NT2/D1 (cell line): ENCODE results near the gene NKD1.

Experiments
- DNase-seq: peaks from one replicate; pipeline ENCODE4 v3.0.0-alpha.2; 2011; ENCODE audit warnings: low read depth, low spot score
- H3K27me3 ChIP-seq: 2 replicates; pipeline ENCODE4 v1.6.0; 2011; ENCODE audit warnings: mild to moderate bottlenecking; ENCODE audit not compliant: insufficient read length, insufficient read depth
- H3K36me3 ChIP-seq: 2 replicates; pipeline ENCODE4 v1.6.1; 2011; ENCODE audit warnings: mild to moderate bottlenecking, low read length, mixed read lengths; ENCODE audit not compliant: insufficient read depth, insufficient read length
- H3K4me1 ChIP-seq: 2 replicates; pipeline ENCODE4 v1.5.1; 2011; ENCODE audit not compliant: insufficient read depth, insufficient read length
- H3K4me3 ChIP-seq: 2 replicates; pipeline ENCODE4 v1.5.1; 2011; ENCODE audit warnings: low read depth; ENCODE audit not compliant: insufficient read length
- H3K9ac ChIP-seq: 2 replicates; pipeline ENCODE4 v1.6.0; 2011; ENCODE audit warnings: low read depth; ENCODE audit not compliant: insufficient read length
- H3K9me3 ChIP-seq: 2 replicates; pipeline ENCODE4 v1.5.1; 2011; ENCODE audit warnings: mild to moderate bottlenecking, low read length; ENCODE audit not compliant: insufficient read depth
- SUZ12 ChIP-seq: IDR thresholded peaks from 2 replicates; pipeline ENCODE4 v1.6.1; 2011; ENCODE audit not compliant: insufficient read length, insufficient read depth; ENCODE audit errors: extremely low read depth
- YY1 ChIP-seq: IDR thresholded peaks from 2 replicates; pipeline ENCODE4 v1.6.1; 2011; ENCODE audit not compliant: insufficient read length, insufficient read depth
- ZNF274 ChIP-seq: IDR thresholded peaks from 2 replicates; pipeline ENCODE4 v1.6.1; 2011; ENCODE audit warnings: mild to moderate bottlenecking, low read depth, low read length

The NKD1 gene

GRCh38 chr16:50599494-50599893 lies 51.3 kb downstream of the NKD1 start:
- TF ChIP-seq YY1 (no peak), SUZ12 (no peak), ZNF274 (no peak)
- peaks cover 51% of the 10 kb centered on the region for H3K36me3 ChIP-seq
- peaks cover 21% of the 10 kb centered on the region for H3K4me1 ChIP-seq
- H3K9me3 ChIP-seq, result no peaks in the 10 kb centered on the region
- no peak for DNase-seq
- H3K4me3 ChIP-seq, result no peak overlapping the region
- H3K27me3 ChIP-seq, result no peaks in the 10 kb centered on the region
- no peak overlapping the region for H3K9ac ChIP-seq

GRCh38 chr16:50600582-50601283 lies 52.5 kb downstream of the NKD1 start:
- Histone ChIP-seq H3K4me3 (no peak overlapping the region), H3K4me1 (peaks cover 21% of the 10 kb centered on the region), H3K9ac (no peak overlapping the region), H3K9me3 (no peaks in the 10 kb centered on the region), H3K27me3 (no peaks in the 10 kb centered on the region), H3K36me3 (peaks cover 42% of the 10 kb centered on the region)
- DNase-seq, result no peak
- no peak for TF ChIP-seq SUZ12
- no peak for TF ChIP-seq ZNF274
- TF ChIP-seq YY1, result no peak

GRCh38 chr16:50601341-50601740 lies 53.1 kb downstream of the NKD1 start:
- no peak for DNase-seq
- TF ChIP-seq ZNF274 (no peak), SUZ12 (no peak), YY1 (no peak)
- peaks cover 41% of the 10 kb centered on the region for H3K36me3 ChIP-seq
- H3K9me3 ChIP-seq, result no peaks in the 10 kb centered on the region
- H3K4me3 ChIP-seq, result no peak overlapping the region
- H3K27me3 ChIP-seq, result no peaks in the 10 kb centered on the region
- peaks cover 21% of the 10 kb centered on the region for H3K4me1 ChIP-seq
- H3K9ac ChIP-seq, result no peak overlapping the region

GRCh38 chr16:50602126-50602525 lies 53.9 kb downstream of the NKD1 start:
- no peak for DNase-seq
- Histone ChIP-seq H3K4me3 (no peak overlapping the region), H3K4me1 (peaks cover 21% of the 10 kb centered on the region), H3K27me3 (no peaks in the 10 kb centered on the region), H3K9me3 (no peaks in the 10 kb centered on the region), H3K9ac (no peak overlapping the region), H3K36me3 (peaks cover 37% of the 10 kb centered on the region)
- no peak for TF ChIP-seq SUZ12
- no peak for TF ChIP-seq ZNF274
- TF ChIP-seq YY1, result no peak

GRCh38 chr16:50602531-50603205 lies 54.5 kb downstream of the NKD1 start:
- no peak for DNase-seq
- H3K4me3 ChIP-seq, result no peak overlapping the region
- no peaks in the 10 kb centered on the region for H3K9me3 ChIP-seq
- no peaks in the 10 kb centered on the region for H3K27me3 ChIP-seq
- TF ChIP-seq YY1, result no peak
- no peak for TF ChIP-seq SUZ12
- TF ChIP-seq ZNF274, result no peak
- peaks cover 37% of the 10 kb centered on the region for H3K36me3 ChIP-seq
- H3K4me1 ChIP-seq, result peaks cover 21% of the 10 kb centered on the region
- H3K9ac ChIP-seq, result peak overlapping the region; percentile 6

GRCh38 chr16:50603206-50604064 lies 55.2 kb downstream of the NKD1 start:
- no peak for DNase-seq
- Histone ChIP-seq H3K9me3 (no peaks in the 10 kb centered on the region), H3K36me3 (peaks cover 38% of the 10 kb centered on the region), H3K9ac (no peak overlapping the region), H3K27me3 (no peaks in the 10 kb centered on the region), H3K4me1 (peaks cover 21% of the 10 kb centered on the region), H3K4me3 (no peak overlapping the region)
- TF ChIP-seq YY1 (no peak), SUZ12 (no peak), ZNF274 (no peak)

- H3K36me3 ChIP-seq, result peaks cover 39% of the 10 kb centered on the region
- no peak overlapping the region for H3K4me3 ChIP-seq
- H3K9me3 ChIP-seq, result no peaks in the 10 kb centered on the region
- H3K4me1 ChIP-seq, result peaks cover 21% of the 10 kb centered on the region
- H3K9ac ChIP-seq, result no peak overlapping the region
- no peak for TF ChIP-seq SUZ12
- TF ChIP-seq ZNF274, result no peak
- no peak for TF ChIP-seq YY1
- no peaks in the 10 kb centered on the region for H3K27me3 ChIP-seq
- DNase-seq, result no peak
These were observed 55.8 kb downstream of the NKD1 start for GRCh38 chr16:50604065-50604418.
